ENCODE data around the gene LRRC73. TPM values are rescaled to one million over a fixed set of nuclear protein-coding genes. Genes with fewer than 3 reads are reported as not detected.
"Not testable (repeated sequence)": the region's sequence is repeated elsewhere in the genome, so short reads cannot be mapped to it uniquely, and the experiment has no call there.

LRRC73 gene
- total RNA-seq = under 1 TPM; 0.10 TPM

- H3K27me3 Mint-ChIP-seq = peaks cover 21% of the 10 kb centered on the region
- peaks cover 15% of the 10 kb centered on the region for H3K4me1 Mint-ChIP-seq
- no peak within 1 kb of the TSS for H3K27ac Mint-ChIP-seq
- H3K4me3 Mint-ChIP-seq = peak within 1 kb of the TSS; percentile 69
- H3K9me3 Mint-ChIP-seq = no peaks in the 10 kb centered on the region
- peaks cover 12% of the 10 kb centered on the region for H3K36me3 Mint-ChIP-seq
- peak; percentile 86 for DNase-seq
Observed at GRCh38 chr6:43509984-43510826, at the start of gene LRRC73. Gene LRRC73, minus strand, starts transcription at chr6:43510346. Its CDS starts 561 bp downstream, at chr6:43509785.

GRCh38 chr6:43559328-43559727, 49.2 kb upstream of the LRRC73 start:
- Mint-ChIP-seq H3K9me3 (no peaks in the 10 kb centered on the region), H3K27me3 (no peaks in the 10 kb centered on the region), H3K4me1 (no peaks in the 10 kb centered on the region), H3K4me3 (no peak overlapping the region), H3K27ac (no peak overlapping the region), H3K36me3 (peaks cover 27% of the 10 kb centered on the region)
- no peak for DNase-seq

GRCh38 chr6:43557620-43558019, 47.5 kb upstream of the LRRC73 start:
- not testable (repeated sequence) for H3K27me3 Mint-ChIP-seq

GRCh38 chr6:43547222-43547621, 37.1 kb upstream of the LRRC73 start:
- Mint-ChIP-seq H3K36me3 (peaks cover 24% of the 10 kb centered on the region), H3K27ac (no peak overlapping the region)
- DNase-seq = no peak

More at GRCh38 chr6:43557620-43558019, 47.5 kb upstream of the LRRC73 start:
- H3K4me1 Mint-ChIP-seq, H3K9me3 Mint-ChIP-seq, DNase-seq, H3K4me3 Mint-ChIP-seq, H3K27ac Mint-ChIP-seq: not testable (repeated sequence)
- H3K36me3 Mint-ChIP-seq = peaks cover 28% of the 10 kb centered on the region

GRCh38 chr6:43544461-43544860, 34.3 kb upstream of the LRRC73 start:
- peaks cover 22% of the 10 kb centered on the region for H3K36me3 Mint-ChIP-seq
- H3K27ac Mint-ChIP-seq = no peak overlapping the region
- no peaks in the 10 kb centered on the region for H3K27me3 Mint-ChIP-seq
- no peaks in the 10 kb centered on the region for H3K9me3 Mint-ChIP-seq
- H3K4me3 Mint-ChIP-seq = no peak overlapping the region
- DNase-seq = no peak
- H3K4me1 Mint-ChIP-seq = no peaks in the 10 kb centered on the region

More at GRCh38 chr6:43547222-43547621, 37.1 kb upstream of the LRRC73 start:
- H3K4me1 Mint-ChIP-seq = no peaks in the 10 kb centered on the region
- no peaks in the 10 kb centered on the region for H3K27me3 Mint-ChIP-seq
- H3K4me3 Mint-ChIP-seq = no peak overlapping the region
- no peaks in the 10 kb centered on the region for H3K9me3 Mint-ChIP-seq

- Mint-ChIP-seq H3K4me3 (no peak overlapping the region), H3K27ac (no peak overlapping the region), H3K27me3 (no peaks in the 10 kb centered on the region), H3K36me3 (peaks cover 33% of the 10 kb centered on the region), H3K9me3 (no peaks in the 10 kb centered on the region), H3K4me1 (no peaks in the 10 kb centered on the region)
- DNase-seq = no peak
Observed at GRCh38 chr6:43541774-43542471, 31.8 kb upstream of the LRRC73 start.

- DNase-seq = no peak
- H3K27me3 Mint-ChIP-seq = no peaks in the 10 kb centered on the region
- peaks cover 33% of the 10 kb centered on the region for H3K36me3 Mint-ChIP-seq
- H3K9me3 Mint-ChIP-seq = no peaks in the 10 kb centered on the region
- H3K27ac Mint-ChIP-seq = no peak overlapping the region
- no peak overlapping the region for H3K4me3 Mint-ChIP-seq
- H3K4me1 Mint-ChIP-seq = no peaks in the 10 kb centered on the region
Observed at GRCh38 chr6:43540507-43540906, 30.4 kb upstream of the LRRC73 start.

GRCh38 chr6:43539409-43539808, 29.3 kb upstream of the LRRC73 start:
- H3K27ac Mint-ChIP-seq, H3K4me1 Mint-ChIP-seq, H3K9me3 Mint-ChIP-seq, DNase-seq, H3K4me3 Mint-ChIP-seq, H3K27me3 Mint-ChIP-seq: not testable (repeated sequence)
- peaks cover 31% of the 10 kb centered on the region for H3K36me3 Mint-ChIP-seq

GRCh38 chr6:43538986-43539385, 28.8 kb upstream of the LRRC73 start:
- not testable (repeated sequence) for H3K27me3 Mint-ChIP-seq, H3K9me3 Mint-ChIP-seq, DNase-seq, H3K27ac Mint-ChIP-seq, H3K4me3 Mint-ChIP-seq, H3K4me1 Mint-ChIP-seq
- peaks cover 31% of the 10 kb centered on the region for H3K36me3 Mint-ChIP-seq

GRCh38 chr6:43532201-43532600, 22.1 kb upstream of the LRRC73 start:
- Mint-ChIP-seq H3K27ac (no peak overlapping the region), H3K9me3 (no peaks in the 10 kb centered on the region), H3K4me1 (no peaks in the 10 kb centered on the region), H3K36me3 (peaks cover 20% of the 10 kb centered on the region), H3K4me3 (no peak overlapping the region), H3K27me3 (no peaks in the 10 kb centered on the region)
- DNase-seq = no peak

GRCh38 chr6:43524483-43524961, 14.4 kb upstream of the LRRC73 start:
- no peak for DNase-seq
- H3K27ac Mint-ChIP-seq = peak overlapping the region; percentile 34
- H3K27me3 Mint-ChIP-seq = no peaks in the 10 kb centered on the region
- H3K4me1 Mint-ChIP-seq = peaks cover 7% of the 10 kb centered on the region
- no peak overlapping the region for H3K4me3 Mint-ChIP-seq
- peaks cover 30% of the 10 kb centered on the region for H3K36me3 Mint-ChIP-seq
- no peaks in the 10 kb centered on the region for H3K9me3 Mint-ChIP-seq

GRCh38 chr6:43523284-43523683, 13.1 kb upstream of the LRRC73 start:
- Mint-ChIP-seq H3K27ac (peak overlapping the region; percentile 40), H3K4me3 (no peak overlapping the region), H3K4me1 (peaks cover 7% of the 10 kb centered on the region), H3K36me3 (peaks cover 30% of the 10 kb centered on the region), H3K27me3 (no peaks in the 10 kb centered on the region), H3K9me3 (no peaks in the 10 kb centered on the region)
- DNase-seq = no peak

GRCh38 chr6:43522547-43523261, 12.6 kb upstream of the LRRC73 start:
- Mint-ChIP-seq H3K36me3 (peaks cover 29% of the 10 kb centered on the region), H3K4me3 (no peak overlapping the region), H3K27ac (peak overlapping the region; percentile 61), H3K27me3 (no peaks in the 10 kb centered on the region), H3K4me1 (peaks cover 7% of the 10 kb centered on the region), H3K9me3 (no peaks in the 10 kb centered on the region)
- DNase-seq = no peak

GRCh38 chr6:43521836-43522235, 11.7 kb upstream of the LRRC73 start:
- no peaks in the 10 kb centered on the region for H3K9me3 Mint-ChIP-seq
- DNase-seq = no peak
- peaks cover 25% of the 10 kb centered on the region for H3K36me3 Mint-ChIP-seq
- H3K4me3 Mint-ChIP-seq = no peak overlapping the region
- H3K4me1 Mint-ChIP-seq = peaks cover 7% of the 10 kb centered on the region
- H3K27ac Mint-ChIP-seq = no peak overlapping the region
- H3K27me3 Mint-ChIP-seq = no peaks in the 10 kb centered on the region

- no peak for DNase-seq
- Mint-ChIP-seq H3K27ac (no peak overlapping the region), H3K9me3 (no peaks in the 10 kb centered on the region), H3K27me3 (no peaks in the 10 kb centered on the region), H3K36me3 (peaks cover 21% of the 10 kb centered on the region), H3K4me3 (no peak overlapping the region), H3K4me1 (peaks cover 16% of the 10 kb centered on the region)
Observed at GRCh38 chr6:43520097-43520496, 10.0 kb upstream of the LRRC73 start.

Measured in activated naive CD8-positive, alpha-beta T cell treated with anti-CD3 and anti-CD28 coated beads for 36 hours (primary cell).